Measurements from ENCODE around the gene SLC35F4. TPM values are rescaled to one million over a fixed set of nuclear protein-coding genes. Genes with fewer than 3 reads are reported as not detected.

The SLC35F4 gene
- total RNA-seq, 1 donor from 2014 or later: not detected

GRCh38 chr14:57549765-57550420, 316.0 kb downstream of the SLC35F4 start:
- TF ChIP-seq, protein P1, sequence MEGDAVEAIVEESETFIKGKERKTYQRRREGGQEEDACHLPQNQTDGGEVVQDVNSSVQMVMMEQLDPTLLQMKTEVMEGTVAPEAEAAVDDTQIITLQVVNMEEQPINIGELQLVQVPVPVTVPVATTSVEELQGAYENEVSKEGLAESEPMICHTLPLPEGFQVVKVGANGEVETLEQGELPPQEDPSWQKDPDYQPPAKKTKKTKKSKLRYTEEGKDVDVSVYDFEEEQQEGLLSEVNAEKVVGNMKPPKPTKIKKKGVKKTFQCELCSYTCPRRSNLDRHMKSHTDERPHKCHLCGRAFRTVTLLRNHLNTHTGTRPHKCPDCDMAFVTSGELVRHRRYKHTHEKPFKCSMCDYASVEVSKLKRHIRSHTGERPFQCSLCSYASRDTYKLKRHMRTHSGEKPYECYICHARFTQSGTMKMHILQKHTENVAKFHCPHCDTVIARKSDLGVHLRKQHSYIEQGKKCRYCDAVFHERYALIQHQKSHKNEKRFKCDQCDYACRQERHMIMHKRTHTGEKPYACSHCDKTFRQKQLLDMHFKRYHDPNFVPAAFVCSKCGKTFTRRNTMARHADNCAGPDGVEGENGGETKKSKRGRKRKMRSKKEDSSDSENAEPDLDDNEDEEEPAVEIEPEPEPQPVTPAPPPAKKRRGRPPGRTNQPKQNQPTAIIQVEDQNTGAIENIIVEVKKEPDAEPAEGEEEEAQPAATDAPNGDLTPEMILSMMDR (IDR thresholded peaks at IDR 0.05): no peak
- no peak overlapping the region for H3K27ac Mint-ChIP-seq (ENCODE audit: unreplicated experiment)

DNA sequence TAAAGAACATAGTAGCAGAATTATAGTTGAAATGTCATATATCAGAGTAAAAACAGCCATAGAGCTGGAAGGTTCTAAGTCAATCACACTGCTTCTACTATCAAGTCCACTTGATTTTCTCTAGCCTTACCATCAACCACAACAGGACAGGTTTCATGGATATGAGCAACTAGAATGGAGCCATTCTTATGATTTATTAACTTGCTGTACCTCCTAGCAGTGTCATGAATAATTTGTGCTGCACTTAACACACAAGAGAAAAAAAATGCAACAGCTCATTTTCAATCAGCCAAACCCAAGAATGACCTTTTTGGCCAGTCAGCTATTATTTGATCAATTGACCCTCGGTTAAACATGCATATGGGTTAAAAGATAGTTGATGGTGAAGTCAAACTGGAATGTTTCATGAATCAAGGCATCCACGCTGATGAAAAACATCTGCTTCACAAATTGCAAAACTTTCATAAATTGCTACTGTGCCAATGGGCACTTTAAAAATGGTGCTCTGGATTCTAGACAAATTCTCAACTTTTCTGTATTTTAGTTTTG, 316.8 kb downstream of the SLC35F4 start:
- TF ChIP-seq, protein P1 (IDR thresholded peaks at IDR 0.05): no peak
- H3K4me3 Mint-ChIP-seq (ENCODE audit: unreplicated experiment): no peak overlapping the region
- H3K36me3 Mint-ChIP-seq (ENCODE audit: unreplicated experiment): no peaks in the 10 kb centered on the region
- no peaks in the 10 kb centered on the region for H3K27me3 Mint-ChIP-seq (ENCODE audit: unreplicated experiment)
- H3K27ac Mint-ChIP-seq (ENCODE audit: unreplicated experiment): no peak overlapping the region
- H3K4me1 Mint-ChIP-seq (ENCODE audit: unreplicated experiment): no peaks in the 10 kb centered on the region
- peaks cover 21% of the 10 kb centered on the region for H3K9me3 Mint-ChIP-seq (ENCODE audit: unreplicated experiment)
- DNase-seq (ENCODE audit: extremely low spot score, unreplicated experiment): no peak

More at GRCh38 chr14:57549765-57550420, 316.0 kb downstream of the SLC35F4 start:
- Mint-ChIP-seq H3K4me3 (ENCODE audit: unreplicated experiment) (no peak overlapping the region), H3K36me3 (ENCODE audit: unreplicated experiment) (no peaks in the 10 kb centered on the region), H3K4me1 (ENCODE audit: unreplicated experiment) (no peaks in the 10 kb centered on the region), H3K9me3 (ENCODE audit: unreplicated experiment) (peaks cover 29% of the 10 kb centered on the region), H3K27me3 (ENCODE audit: unreplicated experiment) (no peaks in the 10 kb centered on the region)
- DNase-seq (ENCODE audit: extremely low spot score, unreplicated experiment): no peak

DNA sequence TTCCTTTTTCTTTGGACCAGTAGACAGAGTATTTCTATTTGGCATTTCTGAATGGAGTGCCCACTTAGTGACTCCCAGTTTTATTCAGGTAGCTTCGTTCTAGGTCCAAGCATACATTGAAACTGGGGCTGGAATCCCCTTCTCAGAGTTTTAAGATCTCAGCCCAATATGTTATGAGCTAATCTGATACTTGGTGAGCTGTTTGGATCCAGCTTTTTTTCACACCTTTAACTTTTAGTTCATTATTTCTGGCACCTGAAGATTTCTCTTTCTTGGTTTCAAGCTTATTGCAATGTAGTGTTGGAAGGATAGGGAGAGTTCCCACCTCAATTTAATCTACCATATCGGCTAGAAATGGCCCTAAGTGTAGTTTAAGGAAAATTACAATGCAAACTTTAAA, 318.8 kb downstream of the SLC35F4 start:
- no peak overlapping the region for H3K27ac Mint-ChIP-seq (ENCODE audit: unreplicated experiment)
- H3K4me1 Mint-ChIP-seq (ENCODE audit: unreplicated experiment): no peaks in the 10 kb centered on the region
- H3K4me3 Mint-ChIP-seq (ENCODE audit: unreplicated experiment): no peak overlapping the region
- TF ChIP-seq, protein P1 (IDR thresholded peaks at IDR 0.05): no peak
- H3K27me3 Mint-ChIP-seq (ENCODE audit: unreplicated experiment): no peaks in the 10 kb centered on the region
- no peak for DNase-seq (ENCODE audit: extremely low spot score, unreplicated experiment)
- H3K9me3 Mint-ChIP-seq (ENCODE audit: unreplicated experiment): peaks cover 23% of the 10 kb centered on the region
- H3K36me3 Mint-ChIP-seq (ENCODE audit: unreplicated experiment): no peaks in the 10 kb centered on the region

DNA sequence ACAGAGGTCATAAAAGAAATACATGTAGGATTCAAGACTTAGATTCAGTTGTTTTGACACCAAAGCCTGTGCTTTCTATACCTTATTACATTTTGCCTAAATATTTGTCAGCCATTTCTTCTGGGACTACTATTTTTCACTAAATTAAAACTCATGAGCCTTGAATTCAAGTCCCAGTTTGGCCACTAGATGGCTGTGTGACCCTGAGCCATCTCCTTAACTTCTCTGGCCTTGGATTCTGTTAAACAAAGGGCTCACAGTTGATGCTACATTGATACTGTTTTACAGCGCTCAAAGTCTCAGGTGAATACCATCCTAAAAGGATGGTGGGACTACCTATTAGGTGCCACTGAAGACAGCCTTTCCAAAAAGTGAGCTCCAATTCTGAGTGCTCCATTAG, 332.7 kb downstream of the SLC35F4 start:
- TF ChIP-seq, protein P1 (IDR thresholded peaks at IDR 0.05): peak; percentile 16
- H3K27me3 Mint-ChIP-seq (ENCODE audit: unreplicated experiment): no peaks in the 10 kb centered on the region
- H3K4me1 Mint-ChIP-seq (ENCODE audit: unreplicated experiment): no peaks in the 10 kb centered on the region
- H3K27ac Mint-ChIP-seq (ENCODE audit: unreplicated experiment): no peak overlapping the region
- peaks cover 9% of the 10 kb centered on the region for H3K9me3 Mint-ChIP-seq (ENCODE audit: unreplicated experiment)
- H3K36me3 Mint-ChIP-seq (ENCODE audit: unreplicated experiment): no peaks in the 10 kb centered on the region
- no peak overlapping the region for H3K4me3 Mint-ChIP-seq (ENCODE audit: unreplicated experiment)
- DNase-seq (ENCODE audit: extremely low spot score, unreplicated experiment): no peak

DNA sequence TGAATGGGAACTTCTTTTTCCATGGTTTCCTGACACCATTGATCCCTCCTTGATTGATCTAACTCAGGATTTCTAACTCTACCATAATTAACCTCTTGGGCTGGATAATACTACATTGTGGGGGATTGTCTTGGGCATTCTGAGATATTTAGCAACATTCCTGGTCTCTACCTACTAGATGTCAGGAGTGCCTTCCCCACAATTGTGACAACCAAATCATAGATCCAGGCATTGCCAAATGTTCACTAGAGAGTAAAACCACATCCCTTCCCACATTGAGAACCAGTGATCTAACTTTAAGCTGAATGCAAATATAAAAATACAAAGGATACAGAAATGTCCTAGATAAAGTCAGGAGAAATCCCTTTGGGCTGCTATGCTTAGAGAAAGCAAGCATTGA, 335.3 kb downstream of the SLC35F4 start:
- H3K4me3 Mint-ChIP-seq (ENCODE audit: unreplicated experiment): no peak overlapping the region

More for the DNA sequence above, 335.3 kb downstream of the SLC35F4 start:
- TF ChIP-seq, protein P1 (IDR thresholded peaks at IDR 0.05): no peak
- Mint-ChIP-seq H3K4me1 (ENCODE audit: unreplicated experiment) (no peaks in the 10 kb centered on the region), H3K27ac (ENCODE audit: unreplicated experiment) (no peak overlapping the region), H3K36me3 (ENCODE audit: unreplicated experiment) (no peaks in the 10 kb centered on the region), H3K27me3 (ENCODE audit: unreplicated experiment) (no peaks in the 10 kb centered on the region), H3K9me3 (ENCODE audit: unreplicated experiment) (peaks cover 5% of the 10 kb centered on the region)
- DNase-seq (ENCODE audit: extremely low spot score, unreplicated experiment): no peak

Data from osteocyte (in vitro differentiated cells).